HG02610 (cell line): ENCODE data around the gene SMIM5.
A peak's percentile ranks its signal among the peaks of the same experiment; 100 is the strongest.
"Not testable (repeated sequence)": the region's sequence is repeated elsewhere in the genome, so short reads cannot be mapped to it uniquely, and the experiment has no call there.

Experiments used
- ATAC-seq: cut with Tn5 transposase; IDR thresholded peaks from one replicate; pipeline ENCODE4 v1.9.1; 2021; ENCODE audit warnings: mild to moderate bottlenecking, moderate library complexity; ENCODE audit not compliant: unreplicated experiment

Gene SMIM5, protein sequence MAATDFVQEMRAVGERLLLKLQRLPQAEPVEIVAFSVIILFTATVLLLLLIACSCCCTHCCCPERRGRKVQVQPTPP

GRCh38 chr17:75632863-75633485, at the start of gene SMIM5:
TSS of gene SMIM5 (plus strand) at chr17:75633434. CDS start at chr17:75640202, 6,768 bp downstream.
- no peak for ATAC-seq

GRCh38 chr17:75584849-75585175, 48.4 kb upstream of the SMIM5 start:
- no peak for ATAC-seq

- no peak for ATAC-seq
Observed at GRCh38 chr17:75587675-75588595, 45.3 kb upstream of the SMIM5 start, which contains the start of gene MYO15B. TSS of gene MYO15B (plus strand) at chr17:75587800. CDS start at chr17:75588058, 258 bp downstream.

- ATAC-seq, result no peak
Observed at GRCh38 chr17:75588596-75589011, 44.6 kb upstream of the SMIM5 start.

GRCh38 chr17:75589012-75589918, 44.0 kb upstream of the SMIM5 start:
- ATAC-seq, result peak; percentile 69

- ATAC-seq, result no peak
Observed at GRCh38 chr17:75589919-75590303, 43.3 kb upstream of the SMIM5 start.

DNA sequence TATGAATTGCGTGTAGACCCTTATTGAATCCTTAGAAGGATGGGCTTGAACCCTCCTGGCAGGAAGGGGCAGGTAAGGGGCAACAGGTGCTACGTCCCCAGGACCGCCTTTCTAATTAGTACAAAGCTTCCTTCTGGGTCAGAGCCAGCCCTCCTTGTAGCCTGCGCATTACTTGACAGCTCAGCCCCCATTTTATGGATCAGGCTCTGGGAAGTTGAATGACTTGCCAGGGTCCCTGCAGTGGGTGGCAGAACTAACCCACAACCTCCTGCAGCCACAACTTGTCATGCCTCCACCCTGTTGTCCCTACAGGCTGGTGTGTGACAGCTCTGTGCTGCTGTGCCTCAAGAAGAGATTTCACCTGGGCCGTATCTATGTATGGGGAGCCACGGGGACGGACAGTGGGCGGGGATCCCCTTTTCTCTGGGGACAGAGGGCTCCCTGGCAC, 42.9 kb upstream of the SMIM5 start:
- ATAC-seq, result no peak

GRCh38 chr17:75590849-75591721, 42.1 kb upstream of the SMIM5 start:
- no peak for ATAC-seq

DNA sequence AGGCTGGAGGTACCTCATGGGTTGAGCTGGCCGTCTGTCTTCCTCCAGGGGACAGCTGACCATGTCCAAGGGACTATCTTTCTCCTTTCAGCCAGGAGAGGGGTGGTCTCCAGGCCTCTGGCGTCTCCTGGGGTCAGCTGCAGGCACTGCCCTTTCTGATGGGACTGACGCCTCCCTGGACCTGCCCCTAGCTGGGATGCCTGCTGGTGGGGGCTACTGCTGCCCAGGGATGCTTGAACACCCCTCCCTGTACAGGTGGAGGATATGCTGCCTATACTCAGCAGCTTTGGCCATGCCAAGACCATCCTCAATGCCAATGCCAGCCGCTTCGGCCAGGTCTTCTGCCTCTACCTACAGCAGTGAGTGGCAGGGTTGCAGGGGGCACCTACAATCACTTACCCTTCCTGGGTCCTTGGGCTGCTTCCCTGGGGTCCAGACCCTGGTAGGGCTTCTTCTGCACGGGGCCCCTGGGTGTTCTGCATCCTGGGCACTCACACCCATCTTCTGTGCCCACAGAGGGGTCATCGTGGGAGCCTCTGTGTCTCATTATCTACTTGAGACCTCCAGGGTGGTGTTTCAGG, 41.4 kb upstream of the SMIM5 start:
- no peak for ATAC-seq

GRCh38 chr17:75592348-75593020, 40.8 kb upstream of the SMIM5 start:
- ATAC-seq, result no peak

GRCh38 chr17:75593430-75593829, 39.8 kb upstream of the SMIM5 start:
- not testable (repeated sequence) for ATAC-seq

- no peak for ATAC-seq
Observed at GRCh38 chr17:75594499-75595283, 38.5 kb upstream of the SMIM5 start.

- no peak for ATAC-seq
Observed at GRCh38 chr17:75595284-75595919, 37.8 kb upstream of the SMIM5 start.

- no peak for ATAC-seq
Observed at GRCh38 chr17:75595920-75596313, 37.3 kb upstream of the SMIM5 start.

DNA sequence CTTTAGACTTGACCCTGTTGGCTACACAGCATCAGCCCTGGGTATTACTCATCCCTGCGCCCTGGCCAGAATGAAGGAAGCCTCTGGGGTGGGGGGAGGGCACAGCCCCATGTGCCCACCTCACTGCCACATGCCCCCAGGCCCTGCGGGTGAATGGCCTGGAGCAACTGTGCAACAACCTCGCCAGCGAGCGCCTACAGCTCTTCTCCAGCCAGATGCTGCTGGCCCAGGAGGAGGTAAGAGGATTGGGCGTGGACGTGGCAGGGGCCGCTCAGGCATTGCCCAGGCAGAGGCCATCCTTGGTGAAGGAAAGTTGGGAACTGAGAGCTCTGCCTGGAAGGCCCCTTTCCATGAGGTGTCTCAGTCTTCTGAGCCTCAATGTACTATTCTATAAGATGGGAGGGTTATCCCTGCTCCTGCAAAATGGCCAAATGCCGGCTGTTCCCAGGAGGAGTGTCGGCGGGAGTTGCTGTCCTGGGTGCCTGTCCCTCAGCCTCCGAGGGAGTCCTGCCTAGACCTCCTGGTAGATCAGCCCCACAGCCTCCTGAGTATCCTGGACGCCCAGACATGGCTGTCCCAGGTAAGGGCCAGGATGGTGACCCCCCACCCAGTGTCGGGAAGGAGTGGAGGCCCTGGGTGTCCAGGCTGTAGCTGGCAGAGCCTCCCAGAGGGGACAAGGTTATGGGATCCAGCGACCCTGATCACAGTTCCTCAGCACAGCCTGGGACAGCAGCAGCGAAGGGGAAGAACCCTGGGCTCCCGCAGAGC, 36.7 kb upstream of the SMIM5 start:
- no peak for ATAC-seq

DNA sequence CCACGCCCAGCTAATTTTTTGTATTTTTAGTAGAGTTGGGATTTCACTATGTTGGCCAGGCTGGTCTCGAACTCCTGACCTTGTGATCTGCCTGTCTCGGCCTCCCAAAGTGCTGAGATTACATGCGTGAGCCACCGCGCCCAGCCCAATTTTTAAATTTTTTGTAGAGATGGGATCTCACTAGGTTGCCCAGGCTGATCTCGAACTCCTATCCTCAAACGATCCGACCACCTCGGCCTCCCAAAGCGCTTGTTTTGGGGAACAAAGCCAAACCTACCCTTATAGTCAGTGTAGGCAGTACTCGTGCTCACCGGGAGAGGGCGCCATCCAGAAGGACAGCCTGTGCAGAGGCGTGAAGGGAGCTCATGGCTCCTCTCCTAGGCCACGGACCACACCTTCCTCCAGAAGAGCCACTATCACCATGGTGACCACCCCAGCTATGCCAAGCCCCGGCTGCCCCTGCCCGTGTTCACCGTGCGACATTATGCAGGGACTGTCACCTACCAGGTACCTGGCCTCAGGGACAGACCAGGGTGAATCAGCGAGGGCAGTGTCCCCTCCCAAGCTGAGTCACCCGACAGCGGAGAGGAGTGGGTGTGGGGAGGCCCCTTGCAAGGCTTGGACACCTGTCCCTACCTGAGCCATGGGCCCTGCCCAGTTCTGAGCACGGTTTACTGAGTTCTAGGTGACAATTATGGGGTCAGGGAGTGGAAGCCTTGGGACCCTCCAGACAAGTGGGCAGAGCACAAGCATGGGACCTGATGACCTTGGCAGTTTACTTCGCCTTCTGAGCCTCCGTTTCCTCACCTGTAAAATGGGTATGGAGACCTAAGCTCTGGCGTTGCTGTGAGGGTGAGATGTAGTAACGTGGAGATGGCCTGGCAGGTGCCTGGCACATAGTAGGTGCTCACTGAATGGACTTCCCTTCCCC, 31.9 kb upstream of the SMIM5 start:
- ATAC-seq, result no peak
